ENCODE data around the gene SLIT3.

Gene SLIT3

GRCh38 chr5:168917947-168918600, 382.9 kb downstream of the SLIT3 start:
- H3K27ac ChIP-seq (ENCODE audit: low read depth, low read length), result no peak overlapping the region
- no peak overlapping the region for H3K4me3 ChIP-seq (ENCODE audit: low read length)
- no peak overlapping the region for H3K4me2 ChIP-seq (ENCODE audit: low read length)
- H3K36me3 ChIP-seq (ENCODE audit: control insufficient read depth, low read length), result no peaks in the 10 kb centered on the region
- TF ChIP-seq, protein P1, sequence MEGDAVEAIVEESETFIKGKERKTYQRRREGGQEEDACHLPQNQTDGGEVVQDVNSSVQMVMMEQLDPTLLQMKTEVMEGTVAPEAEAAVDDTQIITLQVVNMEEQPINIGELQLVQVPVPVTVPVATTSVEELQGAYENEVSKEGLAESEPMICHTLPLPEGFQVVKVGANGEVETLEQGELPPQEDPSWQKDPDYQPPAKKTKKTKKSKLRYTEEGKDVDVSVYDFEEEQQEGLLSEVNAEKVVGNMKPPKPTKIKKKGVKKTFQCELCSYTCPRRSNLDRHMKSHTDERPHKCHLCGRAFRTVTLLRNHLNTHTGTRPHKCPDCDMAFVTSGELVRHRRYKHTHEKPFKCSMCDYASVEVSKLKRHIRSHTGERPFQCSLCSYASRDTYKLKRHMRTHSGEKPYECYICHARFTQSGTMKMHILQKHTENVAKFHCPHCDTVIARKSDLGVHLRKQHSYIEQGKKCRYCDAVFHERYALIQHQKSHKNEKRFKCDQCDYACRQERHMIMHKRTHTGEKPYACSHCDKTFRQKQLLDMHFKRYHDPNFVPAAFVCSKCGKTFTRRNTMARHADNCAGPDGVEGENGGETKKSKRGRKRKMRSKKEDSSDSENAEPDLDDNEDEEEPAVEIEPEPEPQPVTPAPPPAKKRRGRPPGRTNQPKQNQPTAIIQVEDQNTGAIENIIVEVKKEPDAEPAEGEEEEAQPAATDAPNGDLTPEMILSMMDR (IDR thresholded peaks at IDR 0.05; ENCODE audit: low read depth, low read length, poor library complexity, severe bottlenecking), result no peak
- no peak for TF ChIP-seq EZH2phosphoT487 (IDR thresholded peaks at IDR 0.05; ENCODE audit: borderline replicate concordance, low read length)
- H4K20me1 ChIP-seq (ENCODE audit: control insufficient read depth, insufficient read depth, low read depth, low read length), result no peaks in the 10 kb centered on the region
- H3K4me1 ChIP-seq (ENCODE audit: control insufficient read depth, low read length), result peaks cover 25% of the 10 kb centered on the region
- H3K9me3 ChIP-seq (ENCODE audit: control insufficient read depth, insufficient read depth, low read length), result no peaks in the 10 kb centered on the region
- no peaks in the 10 kb centered on the region for H3F3A ChIP-seq (ENCODE audit: control insufficient read depth, insufficient read depth)
- no peaks in the 10 kb centered on the region for H3K9me2 ChIP-seq (replicated peaks; ENCODE audit: control insufficient read depth, low read length)
- H3K79me2 ChIP-seq (ENCODE audit: control insufficient read depth, low read length), result no peaks in the 10 kb centered on the region
- peaks cover 50% of the 10 kb centered on the region for H3K27me3 ChIP-seq (ENCODE audit: control insufficient read depth, low read length)

DNA sequence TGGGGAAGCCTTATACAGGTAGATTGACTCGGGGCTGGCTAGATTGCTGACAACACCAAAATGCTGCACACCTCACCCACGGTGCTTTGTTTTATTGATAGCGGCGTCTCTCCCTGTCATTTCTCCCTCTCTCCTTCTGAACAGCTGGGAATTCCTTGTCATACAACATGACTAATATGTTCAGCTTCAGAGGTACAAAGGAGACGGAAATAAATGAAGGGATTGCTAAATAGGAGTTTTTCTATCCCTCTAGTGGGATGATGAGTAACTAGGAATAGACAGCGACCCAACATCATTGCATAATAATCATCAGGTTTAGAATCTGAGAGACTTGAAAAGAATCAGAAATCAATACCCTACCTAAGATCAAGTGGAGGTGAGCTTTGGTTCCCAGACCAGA, 384.1 kb downstream of the SLIT3 start:
- H3K9me3 ChIP-seq (ENCODE audit: control insufficient read depth, insufficient read depth, low read length), result no peaks in the 10 kb centered on the region
- H3F3A ChIP-seq (ENCODE audit: control insufficient read depth, insufficient read depth), result no peaks in the 10 kb centered on the region
- H3K79me2 ChIP-seq (ENCODE audit: control insufficient read depth, low read length), result no peaks in the 10 kb centered on the region
- H3K27ac ChIP-seq (ENCODE audit: low read depth, low read length), result no peak overlapping the region
- H4K20me1 ChIP-seq (ENCODE audit: control insufficient read depth, insufficient read depth, low read depth, low read length), result no peaks in the 10 kb centered on the region
- no peaks in the 10 kb centered on the region for H3K36me3 ChIP-seq (ENCODE audit: control insufficient read depth, low read length)
- no peaks in the 10 kb centered on the region for H3K9me2 ChIP-seq (replicated peaks; ENCODE audit: control insufficient read depth, low read length)
- peaks cover 25% of the 10 kb centered on the region for H3K4me1 ChIP-seq (ENCODE audit: control insufficient read depth, low read length)
- TF ChIP-seq, protein P1 (IDR thresholded peaks at IDR 0.05; ENCODE audit: low read depth, low read length, poor library complexity, severe bottlenecking), result no peak
- TF ChIP-seq EZH2phosphoT487 (IDR thresholded peaks at IDR 0.05; ENCODE audit: borderline replicate concordance, low read length), result no peak
- no peak overlapping the region for H3K4me2 ChIP-seq (ENCODE audit: low read length)
- H3K4me3 ChIP-seq (ENCODE audit: low read length), result no peak overlapping the region
- H3K27me3 ChIP-seq (ENCODE audit: control insufficient read depth, low read length), result peaks cover 60% of the 10 kb centered on the region

DNA sequence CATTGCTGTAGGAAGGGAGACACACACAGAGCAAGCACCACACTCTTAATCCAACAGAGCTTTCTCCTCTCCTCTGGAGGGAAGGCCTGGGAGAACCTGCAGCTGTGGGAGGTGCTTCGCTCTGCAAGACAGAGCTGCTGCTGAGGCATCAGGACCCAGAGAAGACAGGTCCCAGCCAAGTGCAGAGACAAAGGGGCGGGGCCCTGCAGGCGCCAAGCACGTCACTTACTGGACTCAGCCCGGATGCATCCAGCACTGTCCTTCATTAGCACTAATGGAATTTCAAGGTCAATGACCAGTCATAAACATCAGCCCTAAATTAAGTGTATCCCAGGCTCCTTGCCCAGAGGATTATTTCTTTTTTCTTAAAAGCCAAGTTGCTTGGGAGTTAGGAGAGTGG, 384.7 kb downstream of the SLIT3 start:
- Histone ChIP-seq H4K20me1 (ENCODE audit: control insufficient read depth, insufficient read depth, low read depth, low read length) (no peaks in the 10 kb centered on the region), H3K27ac (ENCODE audit: low read depth, low read length) (no peak overlapping the region), H3K4me3 (ENCODE audit: low read length) (no peak overlapping the region), H3K79me2 (ENCODE audit: control insufficient read depth, low read length) (no peaks in the 10 kb centered on the region), H3F3A (ENCODE audit: control insufficient read depth, insufficient read depth) (no peaks in the 10 kb centered on the region), H3K27me3 (ENCODE audit: control insufficient read depth, low read length) (peaks cover 55% of the 10 kb centered on the region), H3K9me3 (ENCODE audit: control insufficient read depth, insufficient read depth, low read length) (no peaks in the 10 kb centered on the region), H3K36me3 (ENCODE audit: control insufficient read depth, low read length) (no peaks in the 10 kb centered on the region), H3K9me2 (replicated peaks; ENCODE audit: control insufficient read depth, low read length) (no peaks in the 10 kb centered on the region), H3K4me1 (ENCODE audit: control insufficient read depth, low read length) (peaks cover 25% of the 10 kb centered on the region), H3K4me2 (ENCODE audit: low read length) (no peak overlapping the region)
- no peak for TF ChIP-seq EZH2phosphoT487 (IDR thresholded peaks at IDR 0.05; ENCODE audit: borderline replicate concordance, low read length)
- TF ChIP-seq, protein P1 (IDR thresholded peaks at IDR 0.05; ENCODE audit: low read depth, low read length, poor library complexity, severe bottlenecking), result no peak

All from DOHH2 (cell line).